GM12801 (cell line): ENCODE measurements around the gene ACACA.
A peak's percentile ranks its signal among the peaks of the same experiment; 100 is the strongest.

Source experiments
- CTCF ChIP-seq: IDR thresholded peaks from one replicate; pipeline ENCODE4 v1.5.1; 2011; ENCODE audit warnings: control low read depth; ENCODE audit not compliant: insufficient read length; ENCODE audit errors: extremely low read depth

ACACA gene

GRCh38 chr17:37373530-37374159 is 33.0 kb downstream of the ACACA start:
- peak; percentile 99 for TF ChIP-seq CTCF

- no peak for TF ChIP-seq CTCF
Measured at GRCh38 chr17:37368577-37368976, 38.1 kb downstream of the ACACA start.

GRCh38 chr17:37365589-37365988 is 41.0 kb downstream of the ACACA start:
- no peak for TF ChIP-seq CTCF

- TF ChIP-seq CTCF: no peak
Measured at GRCh38 chr17:37361543-37361942, 45.1 kb downstream of the ACACA start.

- no peak for TF ChIP-seq CTCF
Measured at GRCh38 chr17:37360632-37361031, 46.0 kb downstream of the ACACA start.

- TF ChIP-seq CTCF: no peak
Measured at GRCh38 chr17:37359682-37360188, 46.9 kb downstream of the ACACA start.

GRCh38 chr17:37358830-37359681 is 47.6 kb downstream of the ACACA start:
- TF ChIP-seq CTCF: no peak
